KBM-7 (cell line): ENCODE results near the gene PIGN.
"Not testable (repeated sequence)": the region's sequence is repeated elsewhere in the genome, so short reads cannot be mapped to it uniquely, and the experiment has no call there.

Experiments used
- DNase-seq: peaks from one replicate; pipeline ENCODE4 v3.0.0-alpha.2; 2015
- in situ Hi-C: fragments of 300-500 bp; cut with MboI; formaldehyde crosslinking; loops from 2 replicates; pipeline ENCODE4 v1.14.3; 2020; ENCODE audit warnings: low sequenced_read_pairs, low pct_unique_long_range_greater_than_20kb, mixed read lengths

Gene PIGN

DNA sequence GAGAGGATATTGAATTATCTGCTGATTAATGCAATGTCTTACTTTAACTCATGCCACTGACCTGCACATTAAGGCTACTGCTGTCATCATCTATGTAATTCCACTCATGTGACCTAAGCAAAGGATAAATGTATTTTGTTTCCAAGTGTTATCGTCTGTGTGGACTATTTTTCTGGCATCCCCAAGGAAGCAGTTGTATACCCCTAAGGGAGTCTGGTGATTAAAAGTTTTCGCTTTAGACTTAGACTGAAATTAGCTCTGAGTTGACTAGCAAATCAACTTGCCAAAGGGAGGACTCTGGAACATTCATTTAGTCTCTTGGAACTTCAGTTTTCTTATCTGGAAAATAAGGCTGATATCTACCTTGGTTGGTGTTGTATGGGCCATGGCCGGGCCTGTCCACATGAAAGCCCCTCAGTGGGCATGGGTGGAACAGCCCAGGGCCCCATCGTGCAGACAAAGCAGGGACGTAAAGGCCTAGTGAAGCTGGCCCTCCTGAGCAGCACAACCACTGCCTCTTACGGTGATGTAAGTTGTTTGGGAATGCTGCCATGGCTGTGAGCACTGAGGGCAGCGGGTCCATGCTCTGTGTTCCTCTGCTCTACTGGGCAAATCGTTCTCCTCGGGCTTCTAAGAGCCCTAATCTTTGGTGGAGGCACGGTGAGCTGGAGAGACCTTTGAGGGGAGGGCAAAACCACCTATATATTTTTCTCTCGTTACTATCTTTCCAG lies 149.7 kb downstream of the PIGN start:
- no peak for DNase-seq
- in situ Hi-C loops = no loop called here

GRCh38 chr18:62034286-62034685 lies 152.6 kb downstream of the PIGN start:
- in situ Hi-C loops, DNase-seq: not testable (repeated sequence)

DNA sequence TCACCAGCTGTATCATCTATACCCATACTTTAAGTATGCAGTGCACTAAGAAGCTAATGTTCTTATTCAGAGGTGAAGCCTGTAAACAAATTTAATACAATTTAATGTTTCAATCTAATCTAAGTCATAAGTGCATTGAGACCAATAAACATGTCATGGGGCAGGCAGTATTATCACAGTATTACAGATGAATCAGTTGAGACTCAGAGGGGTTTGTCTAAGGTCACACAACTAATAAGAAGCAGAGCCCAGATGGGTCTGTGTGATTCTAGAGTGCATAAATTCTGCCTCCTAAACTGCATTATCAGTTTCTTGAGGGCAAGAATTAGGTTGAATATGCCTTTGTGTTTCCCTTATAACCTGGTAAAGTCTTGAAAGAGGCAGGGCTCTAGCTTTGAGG lies 153.1 kb downstream of the PIGN start:
- in situ Hi-C loops = no loop called here
- no peak for DNase-seq

DNA sequence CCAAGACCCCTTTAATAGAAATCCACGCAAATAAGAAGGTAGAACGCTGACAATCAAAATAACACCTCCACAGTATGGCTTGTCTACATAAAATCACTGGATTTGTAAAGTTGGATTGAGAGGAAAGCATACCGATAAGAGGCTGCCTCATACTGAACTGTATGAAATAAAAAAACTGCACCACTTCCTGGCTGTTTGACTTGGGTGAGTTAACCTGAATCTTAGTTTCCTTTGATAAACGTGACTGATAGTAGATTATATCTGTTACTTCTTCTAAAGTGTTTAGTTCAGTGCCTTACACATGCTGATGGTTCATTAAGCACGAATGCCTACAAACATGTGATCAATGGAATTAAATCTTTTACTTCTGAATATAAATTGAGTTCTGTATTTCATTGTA lies 153.6 kb downstream of the PIGN start:
- no peak for DNase-seq
- in situ Hi-C loops = no loop called here

DNA sequence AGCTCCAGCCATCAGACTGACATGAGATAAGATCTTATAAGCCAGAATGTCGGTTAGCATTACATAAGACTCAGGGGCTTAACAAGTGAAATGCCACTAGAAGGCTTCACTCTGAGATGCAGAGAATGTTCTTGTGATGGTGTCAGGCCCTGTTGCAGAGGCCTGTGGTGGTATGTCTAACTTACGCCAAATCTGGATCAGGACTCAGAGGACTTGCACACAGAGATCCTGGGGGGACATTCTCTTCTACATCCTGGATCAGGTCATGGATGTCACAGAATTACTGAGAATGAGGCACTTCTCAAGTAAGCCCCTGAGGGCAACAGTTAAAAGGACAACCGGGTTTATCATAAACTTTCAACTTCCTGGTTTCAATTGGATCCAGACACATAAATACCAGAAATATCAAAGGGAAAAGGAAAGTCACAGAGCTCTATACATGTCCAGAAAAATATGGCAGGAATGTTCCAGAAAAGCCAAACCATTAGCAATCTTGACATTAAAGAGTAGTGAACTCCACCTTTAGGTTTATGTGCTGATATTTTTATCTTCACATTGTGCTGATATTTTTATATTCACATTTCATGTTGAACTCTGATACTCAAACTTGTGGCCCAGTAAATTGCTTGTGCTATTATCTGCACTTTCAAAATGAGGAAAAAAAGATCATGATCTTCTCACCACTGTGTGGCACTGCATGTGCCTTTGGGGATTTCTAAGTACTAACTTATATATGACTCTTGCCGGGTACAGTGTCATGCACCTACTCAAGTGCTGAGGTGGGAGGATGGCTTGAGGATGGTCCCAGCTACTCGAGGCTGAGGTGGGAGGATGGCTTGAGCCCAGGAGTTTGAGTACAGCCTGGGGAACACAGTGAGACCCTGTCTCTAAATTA lies 156.5 kb downstream of the PIGN start:
- in situ Hi-C loops = no loop called here
- DNase-seq = no peak

GRCh38 chr18:62028715-62029114 lies 158.1 kb downstream of the PIGN start:
- in situ Hi-C loops = no loop called here
- DNase-seq = no peak

DNA sequence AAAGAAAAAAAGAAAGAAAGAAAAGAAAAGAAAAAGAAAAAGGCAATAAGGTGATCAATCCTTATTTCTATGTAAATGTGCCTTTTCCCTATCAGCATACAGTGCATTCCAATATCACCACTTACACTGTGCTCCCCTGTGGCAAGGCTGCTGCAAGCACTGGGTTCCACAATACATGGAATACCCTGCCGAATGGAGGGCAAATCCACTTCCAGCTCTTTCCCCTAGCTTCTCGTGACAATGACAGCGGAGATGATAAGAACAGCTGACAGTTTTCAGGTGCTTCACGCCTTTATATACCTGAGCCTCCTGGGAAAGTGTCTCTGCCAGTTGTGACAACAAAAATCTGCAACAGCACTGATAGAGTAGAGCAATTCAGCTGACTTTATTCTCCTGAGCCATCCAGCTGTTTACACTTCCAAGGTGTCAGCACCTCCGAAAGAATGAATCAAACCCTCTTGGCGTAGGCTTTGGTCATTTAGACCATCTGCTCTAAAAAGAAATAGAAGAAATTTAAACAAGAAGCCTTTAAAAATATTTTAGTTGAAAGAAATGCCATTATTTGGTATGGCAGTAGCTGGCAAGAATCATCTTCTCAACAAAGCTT lies 158.8 kb downstream of the PIGN start:
- in situ Hi-C loops = no loop called here
- no peak for DNase-seq

DNA sequence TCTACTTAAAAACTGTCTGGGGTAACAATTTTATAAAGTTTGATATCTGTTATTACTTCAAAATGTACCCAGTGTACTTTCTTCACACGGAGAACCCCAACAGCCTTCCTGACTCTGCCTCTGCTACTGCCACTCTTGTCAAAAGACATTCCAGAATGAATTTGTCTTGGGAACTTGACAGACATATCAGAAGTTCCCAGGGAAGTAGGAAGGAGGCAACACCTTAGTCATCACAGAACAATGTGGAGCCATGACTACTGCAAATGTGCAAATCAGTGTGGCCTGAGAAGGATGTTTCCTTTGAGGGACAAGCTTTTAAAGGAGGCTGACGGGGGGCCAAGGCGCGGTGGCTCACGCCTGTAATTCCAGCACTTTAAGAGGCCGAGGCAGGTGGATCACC lies 160.3 kb downstream of the PIGN start:
- in situ Hi-C loops = no loop called here
- no peak for DNase-seq

- in situ Hi-C loops = no loop called here
- no peak for DNase-seq
Observed at GRCh38 chr18:62024983-62025382, 161.9 kb downstream of the PIGN start.

- no peak for DNase-seq
- in situ Hi-C loops = no loop called here
Observed at GRCh38 chr18:62023536-62023935, 163.3 kb downstream of the PIGN start.

GRCh38 chr18:62018759-62019041 lies 168.2 kb downstream of the PIGN start:
- DNase-seq = no peak
- in situ Hi-C loops = no loop called here

- DNase-seq = no peak
- in situ Hi-C loops = no loop called here
Observed at GRCh38 chr18:62018034-62018758, 168.7 kb downstream of the PIGN start.

DNA sequence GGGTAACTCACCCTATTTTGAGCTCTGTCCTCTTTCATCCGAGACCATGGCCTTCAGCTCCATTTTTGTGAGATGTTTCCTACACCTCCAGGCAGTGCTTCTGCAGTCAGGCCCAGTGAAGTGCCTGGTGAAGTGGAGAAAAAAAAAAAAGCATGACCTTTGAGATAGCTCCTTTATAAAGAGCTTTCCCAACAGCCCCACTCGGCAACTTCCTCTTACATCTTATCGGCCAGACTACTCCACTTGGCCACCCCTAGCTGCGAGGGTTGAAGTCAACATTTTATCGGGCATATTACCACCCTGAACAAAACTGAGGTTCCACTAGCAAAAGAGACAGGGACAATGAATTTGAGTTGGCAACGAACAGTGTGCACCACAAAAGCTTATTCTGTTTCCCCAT lies 169.2 kb downstream of the PIGN start:
- in situ Hi-C loops = no loop called here
- DNase-seq = no peak

DNA sequence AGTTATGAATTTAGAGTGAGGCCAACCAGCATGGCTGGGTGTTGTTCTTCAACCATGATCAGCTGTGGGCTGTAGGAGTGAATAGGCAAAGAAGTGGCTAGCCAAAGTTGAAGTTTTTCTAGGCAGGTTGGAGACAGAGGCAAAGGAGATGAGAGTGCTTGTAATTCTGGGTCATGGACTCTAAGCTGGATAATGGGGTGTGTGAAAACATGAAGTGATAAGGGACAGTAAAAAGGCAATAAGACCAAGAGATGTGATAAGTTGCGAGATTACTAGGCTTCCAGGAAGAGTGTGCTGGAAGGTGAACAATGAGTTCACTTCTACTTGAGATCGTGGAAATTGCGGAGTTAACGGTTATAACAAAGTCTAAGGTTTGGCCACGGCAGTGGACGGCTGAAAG lies 175.4 kb downstream of the PIGN start:
- no peak for DNase-seq
- in situ Hi-C loops = no loop called here

DNA sequence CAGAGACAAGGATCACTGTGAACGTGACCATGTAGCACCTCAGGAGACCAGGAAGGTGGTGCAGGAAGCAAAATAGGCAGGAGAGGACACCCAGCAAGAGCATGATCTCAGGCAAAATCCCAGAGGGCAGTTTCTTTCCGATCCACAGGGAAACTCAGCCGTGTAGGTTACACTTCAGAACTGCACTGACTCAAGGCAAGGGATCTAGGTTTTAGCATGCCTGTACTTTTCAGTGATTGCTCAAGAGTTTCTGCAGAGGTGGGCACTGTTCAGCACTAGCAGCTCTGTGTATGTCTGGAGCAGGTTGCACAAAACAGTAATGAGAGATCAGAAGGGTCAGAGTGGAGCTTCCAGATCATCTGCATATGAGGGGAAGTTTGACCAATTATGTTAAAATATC lies 177.3 kb downstream of the PIGN start:
- in situ Hi-C loops = no loop called here
- no peak for DNase-seq

- in situ Hi-C loops = no loop called here
- DNase-seq = no peak
Observed at GRCh38 chr18:62001396-62001795, 185.5 kb downstream of the PIGN start.

GRCh38 chr18:61998957-61999356 lies 187.9 kb downstream of the PIGN start:
- DNase-seq = no peak
- in situ Hi-C loops = no loop called here

DNA sequence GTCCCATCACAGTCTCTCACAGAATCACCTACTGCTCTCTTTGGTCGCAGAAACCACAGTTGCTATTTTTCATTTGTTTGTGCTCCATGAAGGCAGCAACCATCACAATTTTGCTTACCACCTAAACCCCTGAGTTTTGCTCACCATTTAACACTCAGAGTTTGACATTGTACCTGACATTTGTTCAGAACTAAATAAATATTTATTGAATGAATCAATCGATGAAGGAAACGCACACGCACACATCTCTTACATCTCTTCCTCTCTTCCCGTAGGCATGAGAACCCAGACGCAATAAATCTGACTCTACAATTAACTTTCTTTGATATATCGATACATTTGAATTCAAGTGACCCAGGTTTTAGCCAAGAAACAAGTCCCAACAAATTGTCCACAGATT lies 188.5 kb downstream of the PIGN start:
- no peak for DNase-seq
- in situ Hi-C loops = no loop called here

DNA sequence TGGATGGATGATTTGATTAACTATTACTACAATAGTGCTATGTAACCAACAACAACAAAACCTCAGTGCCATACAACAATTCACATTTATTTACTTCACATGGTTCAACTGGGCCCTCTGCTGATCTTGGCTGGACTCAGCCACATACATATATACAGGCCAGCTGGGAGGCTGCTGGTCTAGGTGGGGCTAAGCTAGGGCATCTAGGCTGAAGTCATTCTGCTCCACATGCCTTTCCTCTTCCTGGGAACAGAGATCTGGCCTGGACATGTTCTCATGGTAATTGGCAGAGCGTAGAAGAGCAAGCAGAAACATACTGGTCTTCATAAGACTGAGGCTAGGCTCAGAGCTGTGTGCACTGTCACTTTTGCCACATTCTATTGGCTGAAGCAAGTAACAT lies 191.2 kb downstream of the PIGN start:
- in situ Hi-C loops = no loop called here

DNA sequence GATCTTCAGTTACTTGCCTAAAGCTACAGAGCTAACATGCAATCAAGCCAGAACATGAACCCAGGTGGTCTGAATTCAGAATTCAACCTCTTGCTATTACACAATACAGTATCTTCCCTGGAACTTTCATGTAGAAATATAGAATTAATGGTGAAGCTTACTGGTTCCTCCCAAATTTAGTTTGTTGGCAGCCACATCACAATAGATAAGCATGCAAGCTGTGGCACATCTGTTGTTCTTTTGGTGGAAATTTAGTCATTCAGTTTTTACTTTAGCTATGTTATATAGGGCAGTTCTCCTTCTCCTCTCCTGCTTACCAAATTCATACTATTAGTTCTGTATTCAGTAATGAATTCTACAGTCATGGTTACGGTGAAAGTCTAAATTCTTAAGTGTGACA lies 193.0 kb downstream of the PIGN start:
- in situ Hi-C loops = no loop called here

More for the DNA sequence above, 191.2 kb downstream of the PIGN start:
- DNase-seq = no peak

More for the DNA sequence above, 193.0 kb downstream of the PIGN start:
- no peak for DNase-seq
